Psoas muscle (tissue), 8 donors: ENCODE data around the gene JOSD1. TPM values are rescaled to one million over a fixed set of nuclear protein-coding genes. Genes with fewer than 3 reads are reported as not detected.

Experiments
- ATAC-seq, 4 donors: fragments of 200-7000 bp; cut with Tn5 transposase; one replicate each; pipeline ENCODE4 v1.9.1; 2020; ENCODE audit warnings: moderate library complexity in 3 of 4, mild to moderate bottlenecking in 2 of 4
- DNase-seq, 2 donors: peaks; one replicate each; pipeline ENCODE4 v3.0.0-alpha.2; 2020
- H3K27ac ChIP-seq: fragments of 200-600 bp; one replicate; pipeline ENCODE4 v1.8.0; 2022
- H3K27me3 ChIP-seq, 3 donors: fragments of 200-600 bp in 1 of 3; one replicate each; pipeline versions ENCODE4 v1.6.1 to v1.8.0; 2013 to 2022; ENCODE audit warnings: low read length in 2 of 3, mild to moderate bottlenecking in 2 of 3, moderate library complexity in 1 of 3; ENCODE audit not compliant: insufficient read depth in 3 of 3
- H3K36me3 ChIP-seq, 2 donors: fragments of 200-600 bp in 1 of 2; one replicate each; pipeline versions ENCODE4 v1.6.1 to v1.8.0; 2013 to 2022; ENCODE audit warnings: low read depth in 1 of 2, mild to moderate bottlenecking in 1 of 2, moderate library complexity in 1 of 2; ENCODE audit not compliant: insufficient read depth in 1 of 2
- H3K4me1 ChIP-seq: fragments of 200-600 bp; one replicate; pipeline ENCODE4 v1.8.0; 2022
- H3K4me3 ChIP-seq: fragments of 200-600 bp; one replicate; pipeline ENCODE4 v1.8.0; 2022; ENCODE audit warnings: mild to moderate bottlenecking
- H3K9me3 ChIP-seq: fragments of 200-600 bp; one replicate; pipeline ENCODE4 v1.8.0; 2022
- WGBS, 3 donors: extraction: QIAGEN DNeasy Blood & Tissue Kit; methylation state at CpG; one replicate each; pipeline versions ENCODE4 v1.1.6 to v1.1.7; 2013; 5-methylcytosine and 5-hydroxymethylcytosine counted together
- intact Hi-C, 2 donors: fragments of 100-400 bp; cut with DNase I; formaldehyde crosslinking; loops; one replicate each; pipeline versions ENCODE4 v1.11.0 to v1.14.2; 2022
- polyA plus RNA-seq, 3 donors: library from polyadenylated mRNA; stranded (reverse); fragments of 200-250 nt; gene quantifications; one replicate each; pipeline ENCODE4 v1.2.3, GENCODE V29; 2013
- total RNA-seq, 4 donors: library from RNA; stranded (reverse); fragmentation: NEBNext Ultra II Directional in 2 of 4; extraction: Animal tissue kit (Norgen Biotek cat#: 25700) in 2 of 4; gene quantifications; one replicate each; pipeline versions ENCODE4 v1.2.1 to v1.2.4, GENCODE V29; 2021 to 2023
- TF ChIP-seq, protein P1 (sequence below): fragments of 200-600 bp; IDR thresholded peaks from one replicate; pipeline ENCODE4 v1.8.0; 2022; ENCODE audit warnings: antibody characterized with exemption
- donor health status: healthy with polysubstance abuse.
- donor health status: DM: no; HTN: no; CAD: no; lungs with moderate emphysema.
- donor health status: Bipolar disorder and iron deficiency.
- donor health status: healthy.
- donor health status: DM: yes; HTN: yes; CAD: no.
- donor health status: DM: no; HTN: no; CAD: no.
- donor health status: DM: no; HTN: no; CAD: no.
- donor health status: DM: yes; HTN: yes; CAD: no.

The JOSD1 gene
- total and polyA plus RNA-seq, 7 donors: 14.3 to 58.5 (median 24.4) TPM

DNA sequence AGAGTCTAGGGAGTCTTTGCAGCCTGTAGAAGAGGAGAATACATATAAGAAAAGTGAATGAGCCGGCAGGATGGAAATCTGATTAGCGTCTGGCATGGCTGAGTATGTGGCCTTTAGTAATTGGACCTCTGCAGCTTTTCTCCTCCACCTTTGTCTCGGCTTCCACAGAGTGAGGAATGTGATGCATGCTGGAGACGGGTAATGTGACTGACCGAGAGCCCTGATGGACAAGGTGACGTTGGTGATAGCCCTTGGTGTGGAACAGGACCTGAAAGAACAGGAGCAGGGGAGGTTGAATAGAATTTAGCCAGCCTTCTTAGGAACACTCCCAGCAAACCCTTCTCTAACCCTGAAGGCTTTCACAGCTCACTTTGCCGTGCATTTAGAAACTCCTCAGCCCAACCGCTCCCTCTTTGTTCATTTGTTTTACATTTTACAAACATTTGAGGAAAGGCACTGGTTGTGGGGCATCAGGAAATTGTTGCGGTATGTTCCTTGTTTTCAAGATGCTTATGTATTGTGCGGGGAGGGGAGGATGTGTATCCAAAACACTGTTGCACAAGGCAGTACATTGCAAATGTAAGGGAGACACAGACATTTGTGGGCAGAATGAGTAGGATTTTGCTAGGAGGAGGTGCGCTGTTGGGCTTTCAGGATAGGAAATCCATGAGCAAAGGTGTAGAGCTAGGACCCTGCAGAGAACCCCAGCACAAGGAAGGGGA is 11.9 kb upstream of the JOSD1 start:
- intact Hi-C loops: no loop called here
- H3K4me1 ChIP-seq: peaks cover 48% of the 10 kb centered on the region
- no peaks in the 10 kb centered on the region for H3K9me3 ChIP-seq
- H3K27me3 ChIP-seq: no peaks in the 10 kb centered on the region
- no peak overlapping the region for H3K4me3 ChIP-seq
- ATAC-seq (no peak), DNase-seq (peak in 1 of 2 donors; percentile 12)
- WGBS, 3 donors: 54 to 68% (median 58%) methylated on average over 11 of the region's 11 CpGs
- H3K36me3 ChIP-seq: peaks cover 0 to 53% of the 10 kb centered on the region in 2 donors
- TF ChIP-seq, protein P1, sequence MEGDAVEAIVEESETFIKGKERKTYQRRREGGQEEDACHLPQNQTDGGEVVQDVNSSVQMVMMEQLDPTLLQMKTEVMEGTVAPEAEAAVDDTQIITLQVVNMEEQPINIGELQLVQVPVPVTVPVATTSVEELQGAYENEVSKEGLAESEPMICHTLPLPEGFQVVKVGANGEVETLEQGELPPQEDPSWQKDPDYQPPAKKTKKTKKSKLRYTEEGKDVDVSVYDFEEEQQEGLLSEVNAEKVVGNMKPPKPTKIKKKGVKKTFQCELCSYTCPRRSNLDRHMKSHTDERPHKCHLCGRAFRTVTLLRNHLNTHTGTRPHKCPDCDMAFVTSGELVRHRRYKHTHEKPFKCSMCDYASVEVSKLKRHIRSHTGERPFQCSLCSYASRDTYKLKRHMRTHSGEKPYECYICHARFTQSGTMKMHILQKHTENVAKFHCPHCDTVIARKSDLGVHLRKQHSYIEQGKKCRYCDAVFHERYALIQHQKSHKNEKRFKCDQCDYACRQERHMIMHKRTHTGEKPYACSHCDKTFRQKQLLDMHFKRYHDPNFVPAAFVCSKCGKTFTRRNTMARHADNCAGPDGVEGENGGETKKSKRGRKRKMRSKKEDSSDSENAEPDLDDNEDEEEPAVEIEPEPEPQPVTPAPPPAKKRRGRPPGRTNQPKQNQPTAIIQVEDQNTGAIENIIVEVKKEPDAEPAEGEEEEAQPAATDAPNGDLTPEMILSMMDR: no peak
- peak overlapping the region; percentile 9 for H3K27ac ChIP-seq

DNA sequence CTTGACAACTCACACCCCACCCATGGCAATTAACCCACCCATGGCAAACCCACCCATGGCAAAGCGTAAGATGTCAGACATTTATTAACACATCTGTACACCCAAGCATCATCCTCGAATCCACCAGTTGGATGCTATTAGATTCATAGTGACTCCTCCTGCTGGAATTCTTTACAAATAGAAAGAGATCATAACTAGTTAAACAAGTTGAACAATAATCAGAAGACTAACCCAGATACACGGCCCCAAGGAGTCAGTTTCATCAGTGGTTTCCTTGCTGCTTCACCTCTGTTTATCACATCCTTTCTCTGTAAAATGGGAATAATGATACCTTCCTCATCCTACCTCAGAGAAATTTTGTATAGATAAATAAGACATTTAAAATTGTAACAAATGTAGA is 10.1 kb upstream of the JOSD1 start:
- TF ChIP-seq, protein P1: no peak
- Histone ChIP-seq H3K36me3 (peaks cover 0 to 35% of the 10 kb centered on the region in 2 donors), H3K27me3 (no peaks in the 10 kb centered on the region), H3K4me1 (peaks cover 52% of the 10 kb centered on the region), H3K27ac (no peak overlapping the region), H3K9me3 (no peaks in the 10 kb centered on the region), H3K4me3 (no peak overlapping the region)
- intact Hi-C loops: no loop called here
- ATAC-seq (no peak), DNase-seq (no peak)
- 78 to 91% (median 88%) methylated on average over 3 of the region's 3 CpGs for WGBS, 3 donors

- H3K27me3 ChIP-seq: no peaks in the 10 kb centered on the region
- ATAC-seq: no peak
- intact Hi-C loops: no loop called here
- H3K9me3 ChIP-seq: no peaks in the 10 kb centered on the region
- 92 to 95% (median 92%) methylated on average over 3 of the region's 3 CpGs for whole genome bisulfite sequencing, 3 donors
- TF ChIP-seq, protein P1: no peak
- H3K4me3 ChIP-seq: no peak overlapping the region
- peaks cover 51% of the 10 kb centered on the region for H3K4me1 ChIP-seq
- peaks cover 0 to 33% of the 10 kb centered on the region in 2 donors for H3K36me3 ChIP-seq
- DNase-seq: no peak
- no peak overlapping the region for H3K27ac ChIP-seq
Observed at GRCh38 chr22:38710351-38710750, 9.6 kb upstream of the JOSD1 start.

DNA sequence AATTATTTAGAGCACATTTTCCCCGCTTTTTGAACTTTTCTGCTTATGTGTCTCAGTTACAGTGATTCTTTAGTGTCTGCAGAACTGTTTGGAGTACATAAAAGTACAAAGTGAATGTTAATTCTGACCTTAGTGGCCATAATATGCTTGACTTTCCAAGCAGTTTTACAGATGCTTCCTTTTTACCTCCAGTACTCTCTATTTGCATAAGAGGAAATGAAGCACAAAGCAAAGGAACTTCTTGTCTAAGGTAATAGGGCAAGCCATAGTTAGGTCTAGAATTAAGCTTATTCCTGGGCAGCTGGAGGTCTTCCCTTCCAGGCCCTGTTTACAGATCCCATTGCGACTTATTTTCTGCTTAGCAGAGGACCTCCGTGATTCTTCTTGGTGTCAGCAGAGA is 8.6 kb upstream of the JOSD1 start:
- WGBS, 3 donors: 74 to 81% (median 76%) methylated on average over 3 of the region's 3 CpGs
- H3K27ac ChIP-seq: no peak overlapping the region
- intact Hi-C loops: no loop called here

More for the DNA sequence above, 8.6 kb upstream of the JOSD1 start:
- Histone ChIP-seq H3K9me3 (no peaks in the 10 kb centered on the region), H3K4me3 (no peak overlapping the region), H3K4me1 (peaks cover 50% of the 10 kb centered on the region), H3K36me3 (peaks cover 0 to 33% of the 10 kb centered on the region in 2 donors), H3K27me3 (no peaks in the 10 kb centered on the region)
- DNase-seq (no peak), ATAC-seq (no peak)
- TF ChIP-seq, protein P1: no peak
